ENCODE results near the gene CLIC5. TPM values are rescaled to one million over a fixed set of nuclear protein-coding genes. Genes with fewer than 3 reads are reported as not detected.

CLIC5 gene
- total RNA-seq, 2 donors from 2014 or later, result 1.6 to 3.3 TPM

- Histone ChIP-seq H3K27me3 (no peaks in the 10 kb centered on the region), H3K4me3 (no peak overlapping the region), H3K9me3 (no peaks in the 10 kb centered on the region), H3K36me3 (replicated peaks in 1 of 2; ENCODE audit: insufficient read depth in 1 of 2, low read depth in 2 of 2) (no peaks in the 10 kb centered on the region), H3K4me1 (no peaks in the 10 kb centered on the region), H3K27ac (no peak overlapping the region)
- ATAC-seq (no peak), DNase-seq (no peak)
- intact Hi-C loops (cut with DNase I), result no loop called here
- no peak for TF ChIP-seq POLR2A (IDR thresholded peaks at IDR 0.05)
- TF ChIP-seq CTCF (IDR thresholded peaks at IDR 0.05), result no peak
- 79% methylated on average over 1 of the region's 1 CpG for whole genome bisulfite sequencing, 2 donors
Measured at GRCh38 chr6:45987856-45988255, 27.8 kb downstream of the CLIC5 start.

- Histone ChIP-seq H3K36me3 (replicated peaks in 1 of 2; ENCODE audit: insufficient read depth in 1 of 2, low read depth in 2 of 2) (no peaks in the 10 kb centered on the region), H3K27me3 (no peaks in the 10 kb centered on the region), H3K27ac (no peak overlapping the region), H3K4me3 (no peak overlapping the region), H3K9me3 (no peaks in the 10 kb centered on the region), H3K4me1 (no peaks in the 10 kb centered on the region)
- DNase-seq, result no peak
- TF ChIP-seq POLR2A (IDR thresholded peaks at IDR 0.05) (no peak), CTCF (IDR thresholded peaks at IDR 0.05) (no peak)
- intact Hi-C loops (cut with DNase I), result no loop called here
- no peak for ATAC-seq
Measured at GRCh38 chr6:45986746-45987274, 28.9 kb downstream of the CLIC5 start.

GRCh38 chr6:45984788-45985425, 30.8 kb downstream of the CLIC5 start:
- intact Hi-C loops (cut with DNase I), result no loop called here
- Histone ChIP-seq H3K27me3 (no peaks in the 10 kb centered on the region), H3K36me3 (replicated peaks in 1 of 2; ENCODE audit: insufficient read depth in 1 of 2, low read depth in 2 of 2) (no peaks in the 10 kb centered on the region), H3K9me3 (no peaks in the 10 kb centered on the region), H3K27ac (no peak overlapping the region), H3K4me1 (no peaks in the 10 kb centered on the region), H3K4me3 (no peak overlapping the region)
- TF ChIP-seq CTCF (IDR thresholded peaks at IDR 0.05), result no peak
- TF ChIP-seq POLR2A (IDR thresholded peaks at IDR 0.05), result no peak
- DNase-seq (no peak), ATAC-seq (no peak)
- 78 to 88% methylated on average over 5 of the region's 5 CpGs for WGBS, 2 donors

GRCh38 chr6:45984347-45984746, 31.3 kb downstream of the CLIC5 start:
- no peak overlapping the region for H3K4me3 ChIP-seq
- DNase-seq, result no peak
- H3K4me1 ChIP-seq, result no peaks in the 10 kb centered on the region
- H3K27me3 ChIP-seq, result no peaks in the 10 kb centered on the region
- H3K9me3 ChIP-seq, result no peaks in the 10 kb centered on the region
- no peak for ATAC-seq
- TF ChIP-seq CTCF (IDR thresholded peaks at IDR 0.05), result no peak
- TF ChIP-seq POLR2A (IDR thresholded peaks at IDR 0.05), result no peak
- no peak overlapping the region for H3K27ac ChIP-seq
- intact Hi-C loops (cut with DNase I), result no loop called here
- 85 to 86% methylated on average over 7 of the region's 7 CpGs for WGBS, 2 donors
- no peaks in the 10 kb centered on the region for H3K36me3 ChIP-seq (replicated peaks in 1 of 2; ENCODE audit: insufficient read depth in 1 of 2, low read depth in 2 of 2)

GRCh38 chr6:45983062-45983461, 32.6 kb downstream of the CLIC5 start:
- no peak overlapping the region for H3K27ac ChIP-seq
- no peaks in the 10 kb centered on the region for H3K36me3 ChIP-seq (replicated peaks in 1 of 2; ENCODE audit: insufficient read depth in 1 of 2, low read depth in 2 of 2)
- ATAC-seq (no peak), DNase-seq (no peak)
- intact Hi-C loops (cut with DNase I), result no loop called here
- no peaks in the 10 kb centered on the region for H3K27me3 ChIP-seq
- TF ChIP-seq CTCF (IDR thresholded peaks at IDR 0.05) (no peak), POLR2A (IDR thresholded peaks at IDR 0.05) (no peak)
- 77 to 88% methylated on average over 1 of the region's 1 CpG for WGBS, 2 donors
- H3K4me1 ChIP-seq, result no peaks in the 10 kb centered on the region
- no peak overlapping the region for H3K4me3 ChIP-seq
- H3K9me3 ChIP-seq, result no peaks in the 10 kb centered on the region
